ENCODE measurements around the gene DPP6. TPM values are rescaled to one million over a fixed set of nuclear protein-coding genes. Genes with fewer than 3 reads are reported as not detected.

DPP6 gene
- polyA plus RNA-seq, 1 donor (not counting 4 experiments of a cell fraction or from before 2014, with no cell fraction given) = not detected

GRCh38 chr7:154871507-154871906 is 819.3 kb downstream of the DPP6 start:
- no peaks in the 10 kb centered on the region for H3K27me3 ChIP-seq (ENCODE audit: control insufficient read depth, extremely low read depth, insufficient read depth, low read length)
- TF ChIP-seq EZH2 (IDR thresholded peaks at IDR 0.05; ENCODE audit: low read length) = no peak
- TF ChIP-seq CTCF (optimal IDR thresholded peaks at IDR 0.05 in 1 of 3, IDR thresholded peaks at IDR 0.05 in 1 of 3, conservative IDR thresholded peaks at IDR 0.05 in 1 of 3; ENCODE audit: extremely low read depth in 1 of 3, insufficient read depth in 2 of 3, low read length in 3 of 3) = no peak
- H3K4me1 ChIP-seq (ENCODE audit: control insufficient read depth, extremely low read depth, insufficient read depth, low read length) = no peaks in the 10 kb centered on the region
- no peaks in the 10 kb centered on the region for H3K79me2 ChIP-seq (ENCODE audit: control insufficient read depth, insufficient read depth, low read length)
- no peaks in the 10 kb centered on the region for H3K9me1 ChIP-seq (ENCODE audit: control insufficient read depth, extremely low read depth, insufficient read depth, low read length)
- H3K9ac ChIP-seq (ENCODE audit: control insufficient read depth, extremely low read depth, insufficient read depth, low read length) = no peak overlapping the region
- no peak for FAIRE-seq
- no peak overlapping the region for H3K4me2 ChIP-seq (ENCODE audit: control insufficient read depth, extremely low read depth, insufficient read depth, low read depth, low read length)
- H4K20me1 ChIP-seq (ENCODE audit: control insufficient read depth, extremely low read depth, insufficient read depth, low read length) = no peaks in the 10 kb centered on the region
- dilution Hi-C loops (cut with MboI; ENCODE audit: extremely low pct_ligation_motif_present, low sequenced_read_pairs) = no loop called here
- no peak overlapping the region for H3K27ac ChIP-seq (ENCODE audit: control insufficient read depth, insufficient read depth, low read length)
- no peak overlapping the region for H2AFZ ChIP-seq (ENCODE audit: control insufficient read depth, low read length)
- H3K36me3 ChIP-seq (ENCODE audit: control insufficient read depth in 2 of 2, extremely low read depth in 1 of 2, insufficient read depth in 2 of 2, low read length in 2 of 2) = no peaks in the 10 kb centered on the region
- no peak for DNase-seq (ENCODE audit: low read depth, low spot score)
- H3K4me3 ChIP-seq (ENCODE audit: control insufficient read depth in 2 of 3, extremely low read depth in 1 of 3, insufficient read depth in 2 of 3, low read depth in 1 of 3, low read length in 3 of 3) = no peak overlapping the region
- peaks cover 8% of the 10 kb centered on the region for H3K9me3 ChIP-seq (ENCODE audit: control insufficient read depth, low read depth, low read length)

GRCh38 chr7:154871928-154872750 is 819.9 kb downstream of the DPP6 start:
- Histone ChIP-seq H3K4me1 (ENCODE audit: control insufficient read depth, extremely low read depth, insufficient read depth, low read length) (no peaks in the 10 kb centered on the region), H3K4me3 (ENCODE audit: control insufficient read depth in 2 of 3, extremely low read depth in 1 of 3, insufficient read depth in 2 of 3, low read depth in 1 of 3, low read length in 3 of 3) (no peak overlapping the region), H4K20me1 (ENCODE audit: control insufficient read depth, extremely low read depth, insufficient read depth, low read length) (no peaks in the 10 kb centered on the region), H3K27ac (ENCODE audit: control insufficient read depth, insufficient read depth, low read length) (no peak overlapping the region), H3K9ac (ENCODE audit: control insufficient read depth, extremely low read depth, insufficient read depth, low read length) (no peak overlapping the region), H3K79me2 (ENCODE audit: control insufficient read depth, insufficient read depth, low read length) (no peaks in the 10 kb centered on the region), H3K4me2 (ENCODE audit: control insufficient read depth, extremely low read depth, insufficient read depth, low read depth, low read length) (no peak overlapping the region), H3K9me1 (ENCODE audit: control insufficient read depth, extremely low read depth, insufficient read depth, low read length) (no peaks in the 10 kb centered on the region), H3K9me3 (ENCODE audit: control insufficient read depth, low read depth, low read length) (peaks cover 9% of the 10 kb centered on the region), H2AFZ (ENCODE audit: control insufficient read depth, low read length) (no peak overlapping the region), H3K36me3 (ENCODE audit: control insufficient read depth in 2 of 2, extremely low read depth in 1 of 2, insufficient read depth in 2 of 2, low read length in 2 of 2) (no peaks in the 10 kb centered on the region), H3K27me3 (ENCODE audit: control insufficient read depth, extremely low read depth, insufficient read depth, low read length) (no peaks in the 10 kb centered on the region)
- dilution Hi-C loops (cut with MboI; ENCODE audit: extremely low pct_ligation_motif_present, low sequenced_read_pairs) = no loop called here
- no peak for TF ChIP-seq EZH2 (IDR thresholded peaks at IDR 0.05; ENCODE audit: low read length)
- TF ChIP-seq CTCF (optimal IDR thresholded peaks at IDR 0.05 in 1 of 3, IDR thresholded peaks at IDR 0.05 in 1 of 3, conservative IDR thresholded peaks at IDR 0.05 in 1 of 3; ENCODE audit: extremely low read depth in 1 of 3, insufficient read depth in 2 of 3, low read length in 3 of 3) = no peak
- DNase-seq (ENCODE audit: low read depth, low spot score) (no peak), FAIRE-seq (no peak)

All from keratinocyte (primary cell).